Duodenal mucosa (tissue), 2 donors: Measurements from ENCODE around the gene UBE2U.
"Not testable (repeated sequence)": the region's sequence is repeated elsewhere in the genome, so short reads cannot be mapped to it uniquely, and the experiment has no call there.

Source experiments
- H3K27ac ChIP-seq: one replicate; pipeline ENCODE4 v1.7.0; 2013; ENCODE audit warnings: low read depth, low read length
- H3K27me3 ChIP-seq, 2 donors: one replicate each; pipeline ENCODE4 v1.7.0; 2013; ENCODE audit warnings: low read length in 2 of 2, control low read depth in 1 of 2; ENCODE audit not compliant: insufficient read depth in 2 of 2, control insufficient read depth in 1 of 2
- H3K36me3 ChIP-seq, 2 donors: one replicate each; pipeline ENCODE4 v1.7.0; 2013; ENCODE audit warnings: low read length in 2 of 2, control low read depth in 1 of 2; ENCODE audit not compliant: insufficient read depth in 2 of 2, control insufficient read depth in 1 of 2
- H3K4me1 ChIP-seq, 2 donors: one replicate each; pipeline ENCODE4 v1.7.0; 2013; ENCODE audit warnings: low read length in 2 of 2, control low read depth in 1 of 2; ENCODE audit not compliant: insufficient read depth in 2 of 2, control insufficient read depth in 1 of 2
- H3K4me3 ChIP-seq, 2 donors: one replicate each; pipeline ENCODE4 v1.7.0; 2013; ENCODE audit warnings: low read length in 2 of 2, low read depth in 1 of 2
- H3K9ac ChIP-seq, 2 donors: one replicate each; pipeline ENCODE4 v1.7.0; 2013; ENCODE audit warnings: low read length in 2 of 2, low read depth in 1 of 2
- H3K9me3 ChIP-seq, 2 donors: one replicate each; pipeline ENCODE4 v1.7.0; 2013; ENCODE audit warnings: low read length in 2 of 2, control low read depth in 1 of 2; ENCODE audit not compliant: control insufficient read depth in 1 of 2

UBE2U gene

DNA sequence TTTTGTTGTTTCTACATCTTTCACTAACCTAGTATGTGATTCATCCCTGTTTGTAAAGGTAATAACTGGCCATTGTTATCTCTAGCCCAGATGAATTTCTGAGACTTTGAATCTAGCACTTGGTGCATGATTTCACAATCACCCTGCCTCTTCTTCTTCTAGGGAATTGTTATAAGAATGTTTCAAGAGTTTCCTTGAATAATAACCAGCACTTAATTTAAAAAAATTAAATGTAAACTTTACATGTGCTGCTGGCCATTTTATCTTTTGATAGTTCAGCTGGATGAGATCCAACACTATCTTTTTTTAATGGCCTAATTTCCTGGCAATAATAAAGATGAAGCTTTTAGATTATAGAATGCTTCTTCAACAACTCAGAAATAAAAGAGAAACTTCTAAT is 31.8 kb downstream of the UBE2U start:
- Histone ChIP-seq H3K9me3 (no peaks in the 10 kb centered on the region), H3K27me3 (peaks cover 3 to 5% of the 10 kb centered on the region in 2 donors), H3K4me3 (no peak overlapping the region), H3K4me1 (peaks cover 0 to 13% of the 10 kb centered on the region in 2 donors), H3K27ac (no peak overlapping the region), H3K9ac (no peak overlapping the region), H3K36me3 (no peaks in the 10 kb centered on the region)

DNA sequence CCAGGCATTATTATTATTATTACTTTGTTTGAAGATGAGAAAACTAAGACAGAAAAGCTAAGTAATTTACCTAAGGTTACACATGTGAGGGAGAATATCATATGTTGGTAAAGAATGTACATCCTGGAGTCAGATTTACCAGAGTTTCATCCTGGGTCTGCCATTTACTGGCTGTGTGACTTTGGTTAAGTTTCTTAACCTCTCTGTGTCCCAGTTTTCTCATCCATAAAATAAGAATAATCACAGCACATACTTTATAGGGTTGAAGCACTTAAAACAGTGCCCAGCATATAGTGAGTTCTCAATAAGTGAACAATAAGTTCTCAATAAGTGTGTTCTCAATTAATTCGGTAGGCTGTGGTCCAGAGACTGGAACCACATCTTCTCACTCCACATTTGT is 32.5 kb downstream of the UBE2U start:
- Histone ChIP-seq H3K36me3 (no peaks in the 10 kb centered on the region), H3K4me1 (peaks cover 0 to 13% of the 10 kb centered on the region in 2 donors), H3K4me3 (no peak overlapping the region), H3K9ac (no peak overlapping the region), H3K9me3 (no peaks in the 10 kb centered on the region), H3K27me3 (peaks cover 3 to 5% of the 10 kb centered on the region in 2 donors), H3K27ac (no peak overlapping the region)

DNA sequence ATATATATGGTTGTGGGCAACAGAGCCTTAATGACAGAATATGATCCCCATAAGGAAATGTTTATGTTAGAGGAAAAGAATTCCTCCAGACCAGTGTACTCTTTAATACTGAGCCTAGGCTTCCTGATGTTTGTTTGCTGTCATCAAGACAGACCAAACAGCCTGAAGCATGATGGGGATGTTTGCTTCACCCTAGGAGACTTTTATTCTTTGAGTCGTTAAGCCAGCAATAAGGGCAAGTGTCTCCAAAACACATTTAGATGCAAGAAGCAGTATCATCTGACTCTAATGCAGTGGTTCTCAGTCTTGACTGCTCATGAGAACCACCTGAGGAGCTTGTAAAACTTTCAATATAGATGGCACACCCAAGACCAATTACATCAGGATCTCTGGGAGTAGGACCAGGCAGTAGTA is 33.1 kb downstream of the UBE2U start:
- Histone ChIP-seq H3K27me3 (peaks cover 3 to 5% of the 10 kb centered on the region in 2 donors), H3K9me3 (no peaks in the 10 kb centered on the region), H3K4me3 (no peak overlapping the region), H3K36me3 (no peaks in the 10 kb centered on the region), H3K4me1 (peaks cover 0 to 13% of the 10 kb centered on the region in 2 donors), H3K27ac (no peak overlapping the region), H3K9ac (no peak overlapping the region)

DNA sequence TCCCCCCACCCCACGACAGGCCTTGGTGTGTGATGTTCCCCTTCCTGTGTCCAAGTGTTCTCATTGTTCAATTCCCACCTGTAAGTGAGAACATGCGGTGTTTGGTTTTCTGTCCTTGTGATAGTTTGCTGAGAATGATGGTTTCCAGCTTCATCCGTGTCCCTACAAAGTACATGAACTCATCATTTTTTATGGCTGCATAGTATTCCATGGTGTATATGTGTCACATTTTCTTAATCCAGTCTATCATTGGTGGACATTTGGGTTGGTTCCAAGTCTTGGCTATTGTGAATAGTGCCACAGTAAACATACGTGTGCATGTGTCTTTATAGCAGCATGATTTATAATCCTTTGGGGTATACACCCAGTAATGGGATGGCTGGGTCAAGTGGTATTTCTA is 36.1 kb downstream of the UBE2U start:
- peaks cover 0 to 12% of the 10 kb centered on the region in 2 donors for H3K4me1 ChIP-seq
- not testable (repeated sequence) for H3K9me3 ChIP-seq, H3K36me3 ChIP-seq, H3K27ac ChIP-seq, H3K4me3 ChIP-seq, H3K27me3 ChIP-seq, H3K9ac ChIP-seq

DNA sequence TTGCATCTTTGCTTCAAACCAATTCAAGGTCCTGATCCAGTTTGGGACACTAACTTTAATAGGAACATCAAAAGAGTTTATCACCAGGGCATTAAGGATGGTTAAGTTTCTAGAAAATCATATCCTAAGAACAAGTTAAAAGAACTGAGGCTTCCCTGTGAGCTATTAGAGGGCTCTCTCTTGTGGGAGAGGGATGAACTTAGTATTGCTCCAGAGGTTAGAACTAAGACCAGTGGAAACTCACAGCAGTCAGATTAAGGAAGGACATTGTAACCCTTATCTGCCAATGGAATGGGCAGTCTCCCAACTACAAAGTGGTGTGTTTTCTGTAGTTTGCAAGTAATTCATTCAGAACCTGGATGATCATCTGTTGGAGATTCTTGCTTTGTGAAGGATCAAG is 36.8 kb downstream of the UBE2U start:
- Histone ChIP-seq H3K9me3 (no peaks in the 10 kb centered on the region), H3K4me1 (peaks cover 0 to 7% of the 10 kb centered on the region in 2 donors), H3K9ac (no peak overlapping the region), H3K36me3 (no peaks in the 10 kb centered on the region), H3K27me3 (peaks cover 0 to 3% of the 10 kb centered on the region in 2 donors), H3K4me3 (no peak overlapping the region), H3K27ac (no peak overlapping the region)

DNA sequence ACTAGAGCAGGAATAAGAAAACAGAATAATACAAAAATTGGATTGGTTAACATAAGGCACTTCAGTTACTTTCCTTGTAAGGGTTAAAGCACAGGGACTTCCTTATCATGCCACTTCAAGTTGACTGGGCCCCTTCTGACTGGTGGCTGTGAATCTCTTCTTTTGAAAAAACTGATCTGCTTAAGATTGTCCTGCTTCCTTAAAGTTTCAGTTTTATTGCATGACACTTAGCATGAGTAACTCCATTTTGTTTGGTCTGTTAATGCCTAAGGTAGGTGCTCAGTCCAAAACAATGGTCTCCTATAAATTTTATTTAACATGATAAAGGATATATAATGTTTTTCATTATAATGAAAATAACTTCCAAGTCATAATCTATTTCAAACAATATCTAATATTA is 37.6 kb downstream of the UBE2U start:
- no peaks in the 10 kb centered on the region for H3K36me3 ChIP-seq
- H3K4me1 ChIP-seq = peaks cover 0 to 7% of the 10 kb centered on the region in 2 donors
- no peak overlapping the region for H3K9ac ChIP-seq
- no peak overlapping the region for H3K27ac ChIP-seq
- no peak overlapping the region for H3K4me3 ChIP-seq
- peaks cover 0 to 3% of the 10 kb centered on the region in 2 donors for H3K27me3 ChIP-seq
- no peaks in the 10 kb centered on the region for H3K9me3 ChIP-seq

DNA sequence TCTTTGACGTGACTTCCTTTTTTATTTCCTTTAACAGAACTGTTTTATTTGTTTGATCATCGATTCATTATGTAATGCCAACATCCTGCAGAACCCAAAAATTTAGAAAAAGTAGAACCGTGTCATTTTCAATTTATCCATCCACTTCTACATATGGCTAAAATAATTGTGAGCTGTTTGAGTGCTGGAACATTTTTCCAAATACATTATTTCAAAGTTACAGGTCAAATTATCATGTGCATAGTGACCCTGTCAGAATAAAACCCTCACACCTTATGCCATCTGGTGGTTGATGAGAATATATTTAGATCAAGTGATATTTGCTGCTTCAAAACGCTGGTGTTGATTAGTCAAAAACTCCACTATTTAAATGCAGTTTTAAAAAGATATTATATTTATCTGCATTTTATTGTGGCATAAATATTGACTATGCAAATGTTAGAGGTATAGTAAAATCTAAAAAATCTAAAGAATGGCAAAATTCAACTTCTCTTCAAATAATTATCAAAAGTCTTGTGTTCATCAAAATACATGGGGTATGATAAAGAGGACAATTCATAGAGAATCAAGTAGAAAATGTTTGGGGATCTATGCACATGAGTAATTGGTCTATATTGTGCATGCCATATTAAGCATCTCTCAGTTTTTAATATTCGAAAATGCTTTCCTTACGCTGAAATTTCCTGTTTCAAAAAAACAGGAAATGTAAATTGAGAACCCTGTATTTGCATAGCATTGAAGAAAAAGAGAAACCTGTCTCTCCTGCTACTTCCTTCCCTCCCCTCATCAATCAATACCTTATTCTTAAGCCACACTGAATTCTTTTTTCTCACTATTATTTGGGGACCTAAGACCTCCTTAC is 39.7 kb downstream of the UBE2U start:
- H3K9ac ChIP-seq = no peak overlapping the region
- H3K36me3 ChIP-seq = no peaks in the 10 kb centered on the region
- no peaks in the 10 kb centered on the region for H3K27me3 ChIP-seq
- no peaks in the 10 kb centered on the region for H3K9me3 ChIP-seq
- no peak overlapping the region for H3K4me3 ChIP-seq
- H3K4me1 ChIP-seq = peaks cover 0 to 7% of the 10 kb centered on the region in 2 donors
- no peak overlapping the region for H3K27ac ChIP-seq

DNA sequence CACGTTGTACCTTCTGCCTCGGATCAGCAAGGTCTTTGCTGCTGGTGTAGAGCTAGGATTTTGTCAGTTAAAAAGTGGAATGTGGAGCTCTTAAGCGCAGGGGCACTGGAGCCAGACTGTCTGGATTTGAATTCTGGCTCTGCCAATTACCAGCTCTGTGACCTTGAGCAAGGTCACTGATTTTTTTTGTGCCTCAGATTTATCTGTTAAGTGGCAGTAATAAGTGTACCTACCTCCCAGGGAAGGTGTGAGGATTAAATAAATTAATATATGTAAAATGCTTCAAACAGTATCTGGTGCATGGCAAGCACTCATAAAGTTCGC is 40.3 kb downstream of the UBE2U start:
- Histone ChIP-seq H3K27ac (no peak overlapping the region), H3K36me3 (no peaks in the 10 kb centered on the region), H3K27me3 (no peaks in the 10 kb centered on the region), H3K9ac (no peak overlapping the region), H3K4me1 (peaks cover 0 to 7% of the 10 kb centered on the region in 2 donors), H3K9me3 (no peaks in the 10 kb centered on the region), H3K4me3 (no peak overlapping the region)

DNA sequence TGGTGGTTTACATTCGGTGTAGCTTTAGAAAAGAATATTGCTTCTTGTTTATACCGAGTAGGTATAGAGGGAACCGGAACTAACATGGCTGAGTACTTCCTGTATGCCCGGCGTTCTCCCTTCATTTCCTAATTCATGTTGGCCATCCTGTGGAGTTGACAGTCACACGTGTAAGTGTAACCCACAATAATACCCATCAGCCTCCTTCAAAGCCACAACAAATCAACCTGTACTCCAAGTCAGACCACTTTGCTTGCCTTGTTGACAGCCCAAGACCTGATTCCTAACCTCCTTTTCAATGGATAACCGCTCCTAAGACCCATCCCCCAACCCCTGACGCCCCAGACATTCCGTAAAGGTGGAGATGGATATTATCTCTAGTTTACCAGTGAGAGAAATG is 42.1 kb downstream of the UBE2U start:
- Histone ChIP-seq H3K4me1 (peaks cover 0 to 7% of the 10 kb centered on the region in 2 donors), H3K27me3 (no peaks in the 10 kb centered on the region), H3K9ac (peak overlapping the region; percentile 22 to 36), H3K27ac (no peak overlapping the region), H3K9me3 (no peaks in the 10 kb centered on the region), H3K36me3 (no peaks in the 10 kb centered on the region), H3K4me3 (peak overlapping the region; percentile 69 to 74)

DNA sequence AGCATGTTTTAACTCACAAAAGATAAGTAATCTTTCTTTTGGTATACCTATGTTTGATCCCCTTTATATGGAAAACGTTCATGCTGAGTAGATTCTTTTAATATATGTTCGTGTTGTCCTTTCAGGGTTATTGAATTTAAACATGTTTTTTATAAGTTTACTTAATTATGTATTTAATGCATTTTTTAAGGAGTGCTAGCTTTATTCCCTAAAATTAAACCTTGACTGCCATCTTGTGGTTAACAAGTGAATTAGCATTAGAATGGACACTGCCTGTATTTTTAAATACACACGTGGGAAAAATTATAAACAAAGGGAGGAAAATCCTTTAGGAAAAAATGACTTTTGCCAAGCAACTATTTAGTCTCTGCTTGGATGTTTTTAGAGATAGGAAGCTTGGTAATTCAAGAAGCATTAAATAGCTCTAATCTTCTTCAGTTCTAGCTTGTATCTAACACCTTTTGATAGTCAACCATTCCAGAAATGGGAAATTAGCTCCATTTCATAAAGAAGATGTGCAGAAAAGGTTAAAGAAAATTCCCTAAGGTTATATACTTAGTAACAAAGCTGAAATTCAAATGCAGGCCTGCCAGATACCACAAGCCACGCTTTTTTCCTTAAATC is 43.0 kb downstream of the UBE2U start:
- Histone ChIP-seq H3K4me1 (peaks cover 0 to 7% of the 10 kb centered on the region in 2 donors), H3K9ac (no peak overlapping the region), H3K27ac (no peak overlapping the region), H3K27me3 (no peaks in the 10 kb centered on the region), H3K36me3 (no peaks in the 10 kb centered on the region), H3K4me3 (no peak overlapping the region), H3K9me3 (no peaks in the 10 kb centered on the region)
